AG04449 (cell line): ENCODE data around the gene ACACB.

Experiments
- CTCF ChIA-PET: fragments of 350-600 bp; formaldehyde crosslinking; extraction: SDS; loops from one replicate; lab custom pipeline; 2021; ENCODE audit warnings: antibody characterized with exemption; lab: Yijun Ruan, JAX
- POLR2A ChIA-PET: fragments of 400-600, 350-600 bp; formaldehyde crosslinking; extraction: SDS; loops from one replicate; lab custom pipeline; 2020; ENCODE audit warnings: antibody characterized with exemption, inconsistent platforms; lab: Yijun Ruan, JAX
- DNase-seq: peaks from one replicate; pipeline ENCODE4 v3.0.0-alpha.2; 2010; ENCODE audit warnings: low read depth, low spot score
- H3K4me3 ChIP-seq: 2 replicates; pipeline ENCODE4 v1.5.1; 2011; ENCODE audit warnings: low read depth, mild to moderate bottlenecking, control low read depth, low read length
- TF ChIP-seq, protein P1 (sequence below): IDR thresholded peaks from one replicate; pipeline ENCODE4 v1.5.1; 2011; ENCODE audit warnings: mild to moderate bottlenecking, moderate library complexity, low read length, control low read depth, inconsistent platforms; ENCODE audit not compliant: insufficient read depth; ENCODE audit errors: missing control alignments

ACACB gene

DNA sequence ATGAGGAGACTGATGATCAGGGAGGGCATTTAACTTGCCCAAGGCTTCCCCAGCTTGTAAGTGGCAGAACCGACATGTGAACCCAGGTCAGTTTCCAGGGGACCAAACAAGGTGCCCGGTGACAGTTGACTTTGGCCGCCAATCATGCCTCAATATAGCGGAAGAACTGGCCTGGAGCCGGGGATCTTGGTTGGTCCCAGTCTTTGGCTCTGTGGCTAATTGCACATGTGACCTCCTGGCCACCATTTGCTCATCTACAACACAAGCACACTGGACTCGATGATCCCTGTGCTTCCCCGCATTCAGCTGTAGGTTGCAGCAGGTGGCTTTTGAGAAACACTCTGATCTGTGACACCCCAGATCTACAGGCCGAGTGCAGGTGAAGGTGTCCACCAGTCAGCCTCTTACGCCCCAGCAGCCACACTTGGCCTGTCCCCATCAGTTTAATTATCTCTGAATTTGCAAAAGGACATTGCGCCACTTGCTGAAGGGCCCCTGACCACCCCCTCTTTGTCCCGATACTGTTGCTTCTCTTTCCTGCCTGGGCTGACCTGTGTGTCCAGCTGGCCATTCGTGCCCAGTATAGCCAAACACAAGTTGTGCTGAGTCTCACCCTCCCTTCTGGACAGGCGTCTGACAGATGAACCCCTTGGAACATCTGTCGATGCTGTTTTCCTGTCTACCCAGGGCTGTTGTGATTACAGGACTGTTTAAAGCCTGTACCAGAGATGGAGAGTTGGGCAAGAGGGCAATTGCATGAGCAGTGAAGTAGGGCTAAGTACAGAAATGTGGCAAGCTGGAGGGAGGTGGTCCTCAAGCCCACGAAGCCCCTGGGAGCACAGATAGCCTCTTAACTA lies 14.1 kb downstream of the ACACB start:
- POLR2A ChIA-PET, result no interaction called here
- TF ChIP-seq, protein P1, sequence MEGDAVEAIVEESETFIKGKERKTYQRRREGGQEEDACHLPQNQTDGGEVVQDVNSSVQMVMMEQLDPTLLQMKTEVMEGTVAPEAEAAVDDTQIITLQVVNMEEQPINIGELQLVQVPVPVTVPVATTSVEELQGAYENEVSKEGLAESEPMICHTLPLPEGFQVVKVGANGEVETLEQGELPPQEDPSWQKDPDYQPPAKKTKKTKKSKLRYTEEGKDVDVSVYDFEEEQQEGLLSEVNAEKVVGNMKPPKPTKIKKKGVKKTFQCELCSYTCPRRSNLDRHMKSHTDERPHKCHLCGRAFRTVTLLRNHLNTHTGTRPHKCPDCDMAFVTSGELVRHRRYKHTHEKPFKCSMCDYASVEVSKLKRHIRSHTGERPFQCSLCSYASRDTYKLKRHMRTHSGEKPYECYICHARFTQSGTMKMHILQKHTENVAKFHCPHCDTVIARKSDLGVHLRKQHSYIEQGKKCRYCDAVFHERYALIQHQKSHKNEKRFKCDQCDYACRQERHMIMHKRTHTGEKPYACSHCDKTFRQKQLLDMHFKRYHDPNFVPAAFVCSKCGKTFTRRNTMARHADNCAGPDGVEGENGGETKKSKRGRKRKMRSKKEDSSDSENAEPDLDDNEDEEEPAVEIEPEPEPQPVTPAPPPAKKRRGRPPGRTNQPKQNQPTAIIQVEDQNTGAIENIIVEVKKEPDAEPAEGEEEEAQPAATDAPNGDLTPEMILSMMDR, result no peak
- no peak for DNase-seq
- no peak overlapping the region for H3K4me3 ChIP-seq
- CTCF ChIA-PET, result interaction anchor here (1.1 to 1.8 kb wide), 2 partner anchors 19 to 263 kb away, joined by 4 to 6 read pairs; no protein-coding TSS in a partner anchor

DNA sequence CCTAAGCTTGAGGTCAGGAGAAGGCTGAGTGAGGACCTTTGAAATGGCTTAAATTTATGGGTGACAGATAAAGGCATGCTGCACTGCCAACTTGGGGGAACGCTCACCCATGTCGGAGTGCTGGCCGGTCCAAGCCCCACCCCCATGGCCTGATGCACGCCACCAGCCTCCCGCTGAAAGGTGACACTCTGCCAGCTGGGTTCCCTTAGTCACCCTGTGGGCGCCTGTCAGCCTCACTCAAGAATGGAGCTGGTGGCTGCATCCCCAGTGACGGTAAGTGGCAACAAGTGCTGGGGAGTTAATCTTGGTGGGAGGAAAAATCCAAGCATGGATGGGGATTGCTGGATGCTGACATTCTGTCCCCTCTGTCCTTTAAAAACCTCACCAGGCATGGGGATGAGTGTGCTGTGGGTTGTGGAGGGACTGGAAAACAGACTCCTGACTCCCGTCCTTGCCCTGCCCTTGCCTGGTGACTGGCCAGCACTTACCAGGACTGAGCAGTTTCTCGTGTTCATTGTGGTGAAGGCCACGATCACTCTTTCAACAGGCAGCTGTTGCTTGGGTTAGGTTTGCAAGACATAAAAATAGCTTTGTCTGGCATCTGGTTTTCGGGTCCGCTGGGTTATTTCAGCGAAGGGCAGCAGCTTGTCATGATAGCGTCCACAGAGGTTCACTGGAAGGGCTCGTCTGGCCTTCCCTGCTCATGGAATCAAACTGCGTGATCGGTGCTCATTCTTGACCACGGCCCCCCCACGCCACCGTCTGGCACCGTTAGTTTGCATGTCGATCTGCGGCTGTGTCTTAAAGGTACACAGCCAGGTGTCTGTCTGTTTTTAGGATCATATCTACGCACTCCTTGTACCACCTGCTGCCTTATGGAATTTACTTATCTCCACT lies 15.0 kb downstream of the ACACB start:
- DNase-seq, result no peak
- H3K4me3 ChIP-seq, result no peak overlapping the region
- ChIA-PET POLR2A (interaction anchor here (0.5 kb wide), 1 partner anchor 248 kb away, joined by 3 read pairs; no protein-coding TSS in a partner anchor), CTCF (interaction anchor here (0.8 to 1.8 kb wide), 4 partner anchors 9 to 262 kb away, joined by 3 to 6 read pairs (median 4); no protein-coding TSS in a partner anchor)
- TF ChIP-seq, protein P1, result no peak

DNA sequence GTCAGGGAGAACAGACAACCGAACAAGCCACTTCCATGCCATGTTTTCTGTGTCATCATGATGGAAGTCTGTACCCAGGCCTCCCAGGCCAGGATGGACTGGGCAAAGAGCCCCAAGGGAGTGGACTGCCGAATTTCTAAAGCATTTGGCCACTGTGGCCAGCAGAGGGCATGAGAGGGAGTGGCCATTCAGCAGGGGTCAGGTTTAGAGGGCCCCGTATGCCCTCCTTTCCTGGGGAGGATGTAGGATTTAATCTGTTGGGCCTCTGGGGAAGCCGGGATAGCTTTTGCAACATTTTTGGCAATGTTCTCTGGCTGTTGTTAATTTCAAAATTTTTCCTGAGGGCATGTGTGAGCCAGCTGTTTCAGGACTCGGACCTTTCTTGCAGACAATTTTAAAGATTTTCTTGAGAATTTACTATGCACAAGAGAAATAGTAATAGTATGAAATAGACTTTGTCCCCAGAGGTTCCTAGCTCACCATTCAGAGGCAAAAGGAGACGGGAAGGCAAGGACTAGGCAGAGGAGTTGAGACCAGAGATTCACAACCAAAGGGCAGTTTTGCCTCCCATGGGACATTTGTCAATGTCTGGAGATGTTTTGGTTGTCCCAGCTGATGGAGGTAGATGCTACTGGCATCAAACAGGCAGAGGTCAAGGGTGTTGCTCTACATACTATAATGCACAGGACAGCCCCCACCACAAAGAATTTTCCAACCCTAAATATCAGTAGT lies 18.0 kb downstream of the ACACB start:
- CTCF ChIA-PET, result interaction anchor here (0.6 to 1.9 kb wide), 6 partner anchors 9 to 259 kb away, joined by 3 to 8 read pairs (median 5); no protein-coding TSS in a partner anchor
- TF ChIP-seq, protein P1, result peak; percentile 57
- POLR2A ChIA-PET, result no interaction called here
- no peak overlapping the region for H3K4me3 ChIP-seq
- DNase-seq, result no peak

DNA sequence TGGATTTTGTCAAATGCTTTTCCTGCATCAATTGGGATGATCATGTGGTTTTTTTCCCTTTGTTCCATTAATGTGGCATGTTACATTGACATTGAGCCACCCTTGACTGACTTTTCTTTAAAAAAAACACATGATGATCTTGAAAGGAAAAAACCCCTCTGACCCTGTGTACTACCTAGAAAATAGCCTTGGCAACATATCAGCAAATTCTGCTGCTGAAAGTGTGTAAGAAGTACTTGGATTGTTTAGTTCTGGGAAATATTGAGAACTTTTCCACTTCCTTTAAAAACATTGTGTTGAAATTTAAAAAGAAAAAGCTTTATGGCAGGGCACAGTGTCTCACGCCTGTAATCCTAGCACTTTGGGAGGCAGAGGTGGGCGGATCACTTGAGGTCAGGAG lies 20.7 kb downstream of the ACACB start:
- H3K4me3 ChIP-seq, result no peak overlapping the region
- ChIA-PET CTCF (no interaction called here), POLR2A (no interaction called here)
- TF ChIP-seq, protein P1, result no peak
- DNase-seq, result no peak

DNA sequence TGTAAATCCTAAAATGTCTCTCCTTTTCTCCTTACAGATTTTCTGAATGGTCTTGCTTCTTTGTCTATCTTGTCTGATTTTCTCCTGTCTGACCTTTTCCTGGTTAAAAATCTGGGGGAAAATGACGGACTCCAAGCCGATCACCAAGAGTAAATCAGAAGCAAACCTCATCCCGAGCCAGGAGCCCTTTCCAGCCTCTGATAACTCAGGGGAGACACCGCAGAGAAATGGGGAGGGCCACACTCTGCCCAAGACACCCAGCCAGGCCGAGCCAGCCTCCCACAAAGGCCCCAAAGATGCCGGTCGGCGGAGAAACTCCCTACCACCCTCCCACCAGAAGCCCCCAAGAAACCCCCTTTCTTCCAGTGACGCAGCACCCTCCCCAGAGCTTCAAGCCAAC lies 23.0 kb downstream of the ACACB start:
- ChIA-PET POLR2A (no interaction called here), CTCF (interaction anchor here (0.9 kb wide), 1 partner anchor 9 kb away, joined by 3 read pairs; no protein-coding TSS in a partner anchor)
- DNase-seq, result no peak
- TF ChIP-seq, protein P1, result no peak
- H3K4me3 ChIP-seq, result no peak overlapping the region
